GM23248 (cell line): ENCODE data around the gene FAM169A.

ENCODE experiments used
- EZH2 ChIP-seq: fragments of 200-600 bp; sonication (generic); IDR thresholded peaks from 2 replicates; pipeline ENCODE4 v1.6.1; 2018; ENCODE audit warnings: antibody characterized with exemption, mild to moderate bottlenecking; ENCODE audit not compliant: insufficient read depth, poor library complexity, severe bottlenecking
- EZH2phosphoT487 ChIP-seq: fragments of 200-600 bp; sonication (generic); IDR thresholded peaks from 2 replicates; pipeline ENCODE4 v1.6.1; 2018; ENCODE audit warnings: antibody characterized with exemption, moderate library complexity, mild to moderate bottlenecking, low read depth; ENCODE audit not compliant: insufficient read depth

DNA sequence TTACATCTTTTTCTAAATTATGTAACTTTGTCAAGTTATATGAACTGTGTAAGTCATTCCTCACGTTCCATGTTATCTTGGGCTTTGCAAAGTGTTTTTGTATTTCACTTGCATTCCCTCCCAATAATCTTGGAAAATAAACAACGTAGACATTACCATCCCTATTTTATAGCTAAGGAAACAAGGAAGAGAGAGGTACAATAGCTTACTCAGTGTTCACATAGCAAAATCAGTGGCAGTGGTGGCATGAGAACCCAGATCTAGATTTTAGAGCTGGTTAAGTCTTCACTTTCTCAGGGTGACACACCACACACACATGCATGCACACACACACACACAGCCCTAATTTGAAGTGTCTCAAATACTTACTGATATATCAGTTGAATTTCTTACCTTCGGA lies 65.0 kb downstream of the FAM169A start:
- TF ChIP-seq EZH2 (no peak), EZH2phosphoT487 (no peak)
